HAP-1 (cell line): ENCODE measurements around the gene PCDHB9.
"Not testable (repeated sequence)": the region's sequence is repeated elsewhere in the genome, so short reads cannot be mapped to it uniquely, and the experiment has no call there.

ENCODE experiments used
- DNase-seq, 2 experiments: peaks; one replicate each; pipeline ENCODE4 v3.0.0-alpha.2; 2016 to 2020; ENCODE audit warnings: low spot score in 2 of 2
- H3K27me3 ChIP-seq: fragments of 250-450 bp; sonication (Bioruptor Pico); 2 replicates; pipeline ENCODE4 v1.5.1; 2020; ENCODE audit warnings: low read depth, mild to moderate bottlenecking, moderate library complexity
- H3K36me3 ChIP-seq: fragments of 250-450 bp; sonication (Bioruptor Pico); replicated peaks from 2 replicates; pipeline ENCODE4 v1.5.1; 2020; ENCODE audit warnings: mild to moderate bottlenecking
- H3K4me1 ChIP-seq: fragments of 250-450 bp; sonication (Bioruptor Pico); 2 replicates; pipeline ENCODE4 v1.5.1; 2020; ENCODE audit warnings: mild to moderate bottlenecking
- H3K4me3 ChIP-seq: fragments of 250-450 bp; sonication (Bioruptor Pico); 2 replicates; pipeline ENCODE4 v1.5.1; 2020; ENCODE audit warnings: mild to moderate bottlenecking, moderate library complexity
- H3K9me3 ChIP-seq: fragments of 250-450 bp; sonication (Bioruptor Pico); 2 replicates; pipeline ENCODE4 v1.5.1; 2020; ENCODE audit warnings: mild to moderate bottlenecking, moderate library complexity
- in situ Hi-C: fragments of 300-500 bp; cut with MboI; formaldehyde crosslinking; loops from 3 replicates; pipeline ENCODE4 v1.14.3; 2020; ENCODE audit warnings: low sequenced_read_pairs, inconsistent platforms, mixed read lengths

The PCDHB9 gene

DNA sequence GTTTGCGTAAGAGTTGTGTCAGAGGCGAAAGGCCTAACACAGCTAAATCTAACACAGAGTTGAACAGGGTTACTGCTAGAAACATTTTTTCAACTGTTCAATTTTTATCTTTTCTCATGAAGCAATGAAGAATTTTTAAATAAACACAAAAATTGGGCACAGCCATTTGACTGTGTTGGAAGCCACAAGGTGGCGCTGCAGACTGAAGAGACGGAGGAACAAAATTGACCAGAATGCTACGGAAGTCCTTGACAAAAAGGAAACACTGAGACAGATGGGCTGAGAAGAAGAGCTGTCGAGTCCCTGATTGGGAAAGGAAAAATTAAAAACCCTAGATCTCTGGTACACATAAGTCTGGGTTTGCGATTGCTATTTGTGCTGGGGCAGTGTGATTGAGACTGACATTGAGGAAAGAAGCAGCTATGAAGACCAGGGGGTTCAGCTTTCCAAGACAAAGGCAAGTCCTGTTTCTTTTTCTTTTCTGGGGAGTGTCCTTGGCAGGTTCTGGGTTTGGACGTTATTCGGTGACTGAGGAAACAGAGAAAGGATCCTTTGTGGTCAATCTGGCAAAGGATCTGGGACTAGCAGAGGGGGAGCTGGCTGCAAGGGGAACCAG, at the start of gene PCDHB9:
TSS of gene PCDHB9 (plus strand) at position 265 of the 616 bp plus-strand sequence. CDS start at position 423, 158 bp downstream.
- Histone ChIP-seq H3K27me3 (no peaks in the 10 kb centered on the region), H3K4me1 (no peaks in the 10 kb centered on the region), H3K9me3 (no peaks in the 10 kb centered on the region), H3K4me3 (no peak within 1 kb of the TSS), H3K36me3 (no peaks in the 10 kb centered on the region)
- DNase-seq, result peak; percentile 23 to 67
- in situ Hi-C loops, result no loop called here

DNA sequence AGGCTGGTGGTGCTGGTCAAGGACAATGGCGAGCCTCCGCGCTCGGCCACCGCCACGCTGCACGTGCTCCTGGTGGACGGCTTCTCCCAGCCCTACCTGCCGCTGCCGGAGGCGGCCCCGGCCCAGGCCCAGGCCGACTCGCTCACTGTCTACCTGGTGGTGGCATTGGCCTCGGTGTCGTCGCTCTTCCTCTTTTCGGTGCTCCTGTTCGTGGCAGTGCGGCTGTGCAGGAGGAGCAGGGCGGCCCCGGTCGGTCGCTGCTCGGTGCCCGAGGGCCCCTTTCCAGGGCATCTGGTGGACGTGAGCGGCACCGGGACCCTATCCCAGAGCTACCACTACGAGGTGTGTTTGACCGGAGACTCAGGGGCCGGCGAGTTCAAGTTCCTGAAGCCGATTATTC, 49.6 kb upstream of the PCDHB9 start:
- H3K4me1 ChIP-seq, H3K27me3 ChIP-seq, DNase-seq, H3K36me3 ChIP-seq, H3K4me3 ChIP-seq, in situ Hi-C loops, H3K9me3 ChIP-seq: not testable (repeated sequence)

DNA sequence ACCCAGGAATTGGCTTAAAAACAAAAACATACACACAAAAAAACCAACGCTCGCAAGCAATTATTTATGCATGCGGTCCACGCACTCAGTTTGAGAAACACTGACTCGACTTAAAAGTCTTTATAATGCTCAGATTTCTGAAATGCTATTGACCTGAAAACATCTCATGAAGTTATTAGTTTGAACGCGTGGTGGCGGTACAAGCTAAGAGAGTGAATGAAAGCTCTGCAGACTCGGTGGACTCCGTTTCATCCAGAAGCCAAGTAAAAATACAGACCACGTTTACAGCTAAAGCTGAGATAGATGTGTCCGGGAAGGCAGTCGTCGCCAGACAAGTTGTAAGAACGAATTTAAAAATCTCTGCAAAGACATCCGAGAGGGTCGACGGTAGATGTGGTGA, 37.1 kb upstream of the PCDHB9 start, which contains the start of gene PCDHB6:
TSS of gene PCDHB6 (plus strand) at position 246 of the 400 bp plus-strand sequence. CDS start 201 bp downstream, outside the sequence.
- H3K9me3 ChIP-seq, result no peaks in the 10 kb centered on the region
- H3K36me3 ChIP-seq, result no peaks in the 10 kb centered on the region
- in situ Hi-C loops, result no loop called here
- H3K4me3 ChIP-seq, result no peak within 1 kb of the TSS
- H3K27me3 ChIP-seq, result 0 out of 2 replicates have a peak, but pooled peaks cover 5% of the 10 kb centered on the region
- DNase-seq, result peak; percentile 20 to 57
- no peaks in the 10 kb centered on the region for H3K4me1 ChIP-seq

DNA sequence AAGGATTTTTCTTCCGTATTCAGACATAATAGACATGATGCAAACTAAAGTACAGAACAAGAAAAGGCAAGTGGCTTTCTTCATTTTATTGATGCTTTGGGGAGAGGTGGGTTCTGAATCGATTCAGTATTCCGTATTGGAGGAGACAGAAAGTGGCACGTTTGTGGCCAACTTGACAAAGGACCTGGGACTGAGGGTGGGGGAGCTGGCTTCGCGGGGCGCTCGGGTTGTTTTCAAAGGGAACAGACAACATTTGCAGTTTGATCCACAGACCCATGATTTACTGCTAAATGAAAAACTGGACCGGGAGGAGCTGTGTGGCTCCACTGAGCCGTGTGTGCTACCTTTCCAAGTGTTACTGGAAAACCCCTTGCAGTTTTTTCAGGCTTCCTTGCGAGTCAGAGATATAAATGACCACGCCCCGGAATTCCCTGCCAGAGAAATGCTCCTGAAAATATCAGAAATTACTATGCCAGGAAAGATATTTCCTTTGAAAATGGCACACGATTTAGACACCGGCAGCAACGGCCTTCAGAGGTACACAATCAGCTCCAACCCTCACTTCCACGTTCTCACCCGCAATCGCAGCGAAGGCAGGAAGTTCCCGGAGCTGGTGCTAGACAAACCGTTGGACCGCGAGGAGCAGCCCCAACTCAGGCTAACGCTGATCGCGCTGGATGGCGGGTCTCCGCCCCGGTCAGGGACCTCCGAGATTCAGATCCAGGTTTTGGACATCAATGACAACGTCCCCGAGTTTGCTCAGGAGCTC, 36.6 kb upstream of the PCDHB9 start:
- H3K36me3 ChIP-seq, result no peaks in the 10 kb centered on the region
- no peak for DNase-seq
- in situ Hi-C loops, result no loop called here
- 0 out of 2 replicates have a peak, but pooled peaks cover 5% of the 10 kb centered on the region for H3K27me3 ChIP-seq
- no peak overlapping the region for H3K4me3 ChIP-seq
- no peaks in the 10 kb centered on the region for H3K4me1 ChIP-seq
- no peaks in the 10 kb centered on the region for H3K9me3 ChIP-seq

DNA sequence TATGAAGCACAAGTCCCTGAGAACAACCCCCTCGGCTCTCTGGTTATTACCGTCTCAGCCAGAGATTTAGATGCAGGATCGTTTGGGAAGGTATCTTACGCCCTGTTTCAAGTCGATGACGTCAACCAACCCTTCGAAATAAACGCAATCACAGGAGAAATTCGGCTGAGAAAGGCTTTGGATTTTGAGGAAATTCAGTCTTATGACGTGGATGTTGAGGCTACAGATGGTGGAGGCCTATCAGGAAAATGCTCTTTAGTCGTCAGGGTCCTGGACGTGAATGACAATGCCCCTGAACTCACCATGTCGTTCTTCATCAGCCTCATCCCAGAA, 36.0 kb upstream of the PCDHB9 start:
- Histone ChIP-seq H3K4me3 (no peak overlapping the region), H3K36me3 (no peaks in the 10 kb centered on the region), H3K27me3 (0 out of 2 replicates have a peak, but pooled peaks cover 5% of the 10 kb centered on the region), H3K4me1 (no peaks in the 10 kb centered on the region), H3K9me3 (no peaks in the 10 kb centered on the region)
- in situ Hi-C loops, result no loop called here
- DNase-seq, result no peak

DNA sequence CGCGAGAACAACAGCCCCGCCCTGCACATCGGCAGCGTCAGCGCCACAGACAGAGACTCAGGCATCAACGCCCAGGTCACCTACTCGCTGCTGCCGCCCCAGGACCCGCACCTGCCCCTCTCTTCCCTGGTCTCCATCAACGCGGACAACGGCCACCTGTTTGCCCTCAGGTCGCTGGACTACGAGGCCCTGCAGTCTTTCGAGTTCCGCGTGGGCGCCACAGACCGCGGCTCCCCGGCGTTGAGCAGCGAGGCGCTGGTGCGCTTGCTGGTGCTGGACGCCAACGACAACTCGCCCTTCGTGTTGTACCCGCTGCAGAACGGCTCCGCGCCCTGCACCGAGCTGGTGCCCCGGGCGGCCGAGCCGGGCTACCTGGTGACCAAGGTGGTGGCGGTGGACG, 35.3 kb upstream of the PCDHB9 start:
- in situ Hi-C loops, DNase-seq, H3K4me3 ChIP-seq, H3K4me1 ChIP-seq, H3K9me3 ChIP-seq, H3K36me3 ChIP-seq, H3K27me3 ChIP-seq: not testable (repeated sequence)

DNA sequence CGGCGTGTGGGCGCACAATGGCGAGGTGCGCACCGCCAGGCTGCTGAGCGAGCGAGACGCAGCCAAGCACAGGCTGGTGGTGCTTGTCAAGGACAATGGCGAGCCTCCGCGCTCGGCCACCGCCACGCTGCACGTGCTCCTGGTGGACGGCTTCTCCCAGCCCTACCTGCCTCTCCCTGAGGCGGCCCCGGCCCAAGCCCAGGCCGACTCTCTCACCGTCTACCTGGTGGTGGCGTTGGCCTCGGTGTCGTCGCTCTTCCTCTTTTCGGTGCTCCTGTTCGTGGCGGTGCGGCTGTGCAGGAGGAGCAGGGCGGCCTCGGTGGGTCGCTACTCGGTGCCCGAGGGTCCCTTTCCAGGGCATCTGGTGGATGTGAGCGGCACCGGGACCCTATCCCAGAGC, 34.9 kb upstream of the PCDHB9 start:
- DNase-seq, H3K4me3 ChIP-seq, H3K9me3 ChIP-seq, in situ Hi-C loops, H3K27me3 ChIP-seq, H3K36me3 ChIP-seq, H3K4me1 ChIP-seq: not testable (repeated sequence)

DNA sequence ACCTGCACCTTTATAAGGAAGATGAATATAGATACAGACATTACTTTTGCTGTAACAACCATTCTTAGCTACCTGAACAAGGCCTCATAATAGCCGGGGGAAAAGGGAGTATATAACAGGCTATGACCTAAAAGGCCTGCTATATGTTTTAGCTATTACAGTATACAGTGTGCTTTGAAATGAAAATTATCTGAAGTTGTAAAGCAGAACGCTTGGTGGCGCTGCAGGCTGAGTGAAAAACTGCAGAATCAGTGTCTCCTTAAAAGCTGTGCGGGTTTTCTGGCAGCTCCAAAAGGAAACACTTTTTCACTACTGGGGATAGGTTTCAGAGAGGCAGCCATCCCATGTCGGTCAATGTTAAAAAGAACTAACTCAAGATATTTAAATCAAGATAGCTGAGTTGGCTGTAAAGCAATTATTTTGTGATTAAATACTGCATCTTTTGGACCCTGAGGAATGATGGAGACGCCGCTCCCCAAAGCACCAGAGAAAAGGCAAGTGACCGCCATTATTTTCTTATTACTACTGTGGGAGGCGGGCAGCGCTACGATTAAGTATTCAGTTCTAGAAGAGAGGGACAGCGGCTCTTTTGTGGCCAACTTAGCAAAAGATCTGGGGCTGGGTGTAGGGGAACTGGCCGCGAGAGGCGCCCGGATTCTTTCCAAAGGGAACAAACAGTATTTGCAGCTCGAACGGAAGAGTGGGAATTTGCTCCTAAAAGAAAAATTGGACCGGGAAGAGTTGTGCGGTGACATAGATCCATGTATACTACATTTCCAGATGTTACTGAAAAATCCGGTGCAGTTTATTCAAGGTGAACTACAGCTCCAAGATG, 31.2 kb upstream of the PCDHB9 start:
- in situ Hi-C loops, result no loop called here
- no peaks in the 10 kb centered on the region for H3K36me3 ChIP-seq
- no peak overlapping the region for H3K4me3 ChIP-seq
- H3K9me3 ChIP-seq, result no peaks in the 10 kb centered on the region
- no peaks in the 10 kb centered on the region for H3K27me3 ChIP-seq
- DNase-seq, result peak in 1 of 2 experiments; percentile 18
- no peaks in the 10 kb centered on the region for H3K4me1 ChIP-seq

DNA sequence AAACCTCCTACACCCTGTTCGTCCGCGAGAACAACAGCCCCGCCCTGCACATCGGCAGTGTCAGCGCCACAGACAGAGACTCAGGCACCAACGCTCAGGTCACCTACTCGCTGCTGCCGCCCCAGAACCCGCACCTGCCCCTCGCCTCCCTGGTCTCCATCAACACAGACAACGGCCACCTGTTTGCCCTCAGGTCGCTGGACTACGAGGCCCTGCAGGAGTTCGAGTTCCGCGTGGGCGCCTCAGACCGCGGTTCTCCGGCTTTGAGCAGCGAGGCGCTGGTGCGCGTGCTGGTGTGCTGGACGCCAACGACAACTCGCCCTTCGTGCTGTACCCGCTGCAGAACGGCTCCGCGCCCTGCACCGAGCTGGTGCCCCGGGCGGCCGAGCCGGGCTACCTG, 29.6 kb upstream of the PCDHB9 start:
- H3K36me3 ChIP-seq, H3K27me3 ChIP-seq, H3K9me3 ChIP-seq, H3K4me3 ChIP-seq, H3K4me1 ChIP-seq, in situ Hi-C loops, DNase-seq: not testable (repeated sequence)

DNA sequence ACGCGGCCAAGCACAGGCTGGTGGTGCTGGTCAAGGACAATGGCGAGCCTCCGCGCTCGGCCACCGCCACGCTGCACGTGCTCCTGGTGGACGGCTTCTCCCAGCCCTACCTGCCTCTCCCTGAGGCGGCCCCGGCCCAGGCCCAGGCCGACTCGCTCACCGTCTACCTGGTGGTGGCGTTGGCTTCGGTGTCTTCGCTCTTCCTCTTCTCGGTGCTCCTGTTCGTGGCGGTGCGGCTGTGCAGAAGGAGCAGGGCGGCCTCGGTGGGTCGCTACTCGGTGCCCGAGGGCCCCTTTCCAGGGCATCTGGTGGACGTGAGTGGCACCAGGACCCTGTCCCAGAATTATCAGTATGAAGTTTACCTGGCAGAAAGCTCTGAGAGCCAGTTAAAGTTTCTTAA, 29.1 kb upstream of the PCDHB9 start:
- DNase-seq, H3K4me3 ChIP-seq, H3K36me3 ChIP-seq, H3K4me1 ChIP-seq, H3K27me3 ChIP-seq, H3K9me3 ChIP-seq, in situ Hi-C loops: not testable (repeated sequence)

DNA sequence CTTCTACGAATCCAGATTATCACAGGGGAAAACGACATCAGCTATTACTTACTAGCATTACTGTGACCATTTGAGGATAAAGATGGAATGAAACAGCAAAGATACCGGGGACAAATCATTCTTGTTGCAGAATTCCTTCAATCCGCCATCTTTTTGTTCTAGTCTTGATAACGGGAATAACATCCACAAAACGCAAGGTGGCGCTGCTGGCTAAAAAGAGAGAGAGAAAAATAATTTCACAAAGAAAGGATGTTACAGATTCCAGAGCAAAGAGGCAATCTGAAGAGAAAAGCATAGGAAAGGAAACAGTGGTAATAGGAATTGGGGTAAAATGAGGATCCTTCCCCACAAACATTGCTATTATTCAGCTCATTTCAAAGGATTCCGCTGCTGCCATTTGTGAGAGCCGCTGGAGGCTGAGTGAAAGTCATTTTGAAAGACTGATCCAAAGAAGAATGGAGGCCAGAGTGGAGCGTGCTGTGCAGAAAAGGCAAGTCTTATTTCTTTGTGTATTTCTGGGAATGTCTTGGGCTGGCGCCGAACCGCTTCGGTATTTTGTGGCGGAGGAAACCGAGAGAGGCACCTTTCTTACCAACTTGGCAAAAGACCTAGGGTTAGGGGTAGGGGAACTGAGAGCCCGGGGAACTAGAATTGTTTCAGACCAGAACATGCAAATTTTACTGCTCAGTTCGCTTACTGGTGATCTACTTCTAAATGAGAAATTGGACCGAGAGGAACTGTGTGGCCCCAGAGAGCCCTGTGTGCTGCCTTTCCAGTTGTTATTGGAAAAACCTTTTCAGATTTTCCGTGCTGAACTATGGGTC, 14.4 kb upstream of the PCDHB9 start, which contains the start of gene PCDHB7:
TSS of gene PCDHB7 (plus strand) at position 264 of the 824 bp plus-strand sequence. CDS start at position 456, 192 bp downstream.
- in situ Hi-C loops, result no loop called here
- Histone ChIP-seq H3K36me3 (no peaks in the 10 kb centered on the region), H3K4me3 (no peak within 1 kb of the TSS), H3K9me3 (no peaks in the 10 kb centered on the region), H3K27me3 (no peaks in the 10 kb centered on the region), H3K4me1 (no peaks in the 10 kb centered on the region)
- peak; percentile 32 to 65 for DNase-seq

DNA sequence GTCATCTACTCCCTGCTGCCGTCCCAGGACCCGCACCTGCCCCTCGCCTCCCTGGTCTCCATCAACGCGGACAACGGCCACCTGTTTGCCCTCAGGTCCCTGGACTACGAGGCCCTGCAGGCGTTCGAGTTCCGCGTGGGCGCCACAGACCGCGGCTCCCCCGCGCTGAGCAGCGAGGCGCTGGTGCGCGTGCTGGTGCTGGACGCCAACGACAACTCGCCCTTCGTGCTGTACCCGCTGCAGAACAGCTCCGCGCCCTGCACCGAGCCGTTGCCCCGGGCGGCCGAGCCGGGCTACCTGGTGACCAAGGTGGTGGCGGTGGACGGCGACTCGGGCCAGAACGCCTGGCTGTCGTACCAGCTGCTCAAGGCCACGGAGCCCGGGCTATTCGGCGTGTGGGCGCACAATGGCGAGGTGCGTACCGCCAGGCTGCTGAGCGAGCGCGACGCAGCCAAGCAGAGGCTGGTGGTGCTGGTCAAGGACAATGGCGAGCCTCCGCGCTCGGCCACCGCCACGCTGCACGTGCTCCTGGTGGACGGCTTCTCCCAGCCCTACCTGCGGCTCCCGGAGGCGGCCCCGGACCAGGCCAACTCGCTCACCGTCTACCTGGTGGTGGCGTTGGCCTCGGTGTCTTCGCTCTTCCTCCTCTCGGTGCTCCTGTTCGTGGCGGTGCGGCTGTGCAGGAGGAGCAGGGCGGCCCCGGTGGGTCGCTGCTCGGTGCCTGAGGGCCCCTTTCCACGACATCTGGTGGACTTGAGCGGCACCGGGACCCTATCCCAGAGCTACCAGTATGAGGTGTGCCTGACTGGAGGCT, 12.5 kb upstream of the PCDHB9 start:
- H3K27me3 ChIP-seq, DNase-seq, in situ Hi-C loops, H3K4me3 ChIP-seq, H3K4me1 ChIP-seq, H3K36me3 ChIP-seq, H3K9me3 ChIP-seq: not testable (repeated sequence)
